Prostate gland (tissue), 2 donors: Measurements from ENCODE around the gene STAG1. TPM values are rescaled to one million over a fixed set of nuclear protein-coding genes. Genes with fewer than 3 reads are reported as not detected.
"Not testable (repeated sequence)": the region's sequence is repeated elsewhere in the genome, so short reads cannot be mapped to it uniquely, and the experiment has no call there.

Source experiments
- DNase-seq: peaks from one replicate; pipeline ENCODE4 v3.0.0-alpha.2; 2019; ENCODE audit warnings: low spot score
- H3K27ac ChIP-seq, 2 donors: fragments of 200-600 bp; sonication (generic); 2 replicates each; pipeline ENCODE4 v1.5.1; 2017 to 2019
- H3K27me3 ChIP-seq: fragments of 200-600 bp; sonication (generic); replicated peaks from 2 replicates; pipeline ENCODE4 v1.5.1; 2019; ENCODE audit not compliant: insufficient read depth
- H3K36me3 ChIP-seq, 2 donors: fragments of 200-600 bp; sonication (generic); 1 replicate in 1 of 2; 2 replicates in 1 of 2; pipeline versions ENCODE4 v1.5.1 to v1.8.1; 2017 to 2019
- H3K4me1 ChIP-seq: fragments of 200-600 bp; sonication (generic); replicated peaks from 2 replicates; pipeline ENCODE4 v1.5.1; 2019
- H3K4me3 ChIP-seq, 2 donors: fragments of 200-600 bp; sonication (generic); 2 replicates each; pipeline ENCODE4 v1.5.1; 2017 to 2019
- H3K9me3 ChIP-seq: fragments of 200-600 bp; sonication (generic); 2 replicates; pipeline ENCODE4 v1.5.1; 2017
- POLR2A ChIP-seq: fragments of 450-650 bp; IDR thresholded peaks from one replicate; pipeline ENCODE4 v1.6.1; 2016; ENCODE audit warnings: antibody characterized with exemption, mild to moderate bottlenecking
- POLR2AphosphoS5 ChIP-seq: sonication (generic); formaldehyde crosslinking; IDR thresholded peaks from one replicate; pipeline ENCODE4 v1.6.1; 2017; ENCODE audit warnings: antibody characterized with exemption
- WGBS: methylation state at CpG from one replicate; pipeline ENCODE4 v1.1.5; 2018; 5-methylcytosine and 5-hydroxymethylcytosine counted together
- intact Hi-C: fragments of 100-400 bp; cut with DNase I; formaldehyde crosslinking; loops from one replicate; pipeline ENCODE4 v1.14.2; 2022
- total RNA-seq, 2 donors: library from RNA; depleted of rRNA; stranded (reverse); fragments of >200 nt; gene quantifications; one replicate each; pipeline ENCODE4 v1.1.0, GENCODE V29; 2016
- TF ChIP-seq, protein P1 (sequence below), 4 experiments: fragments of 200-600 bp in 2 of 4; fragments of 450-650 bp in 2 of 4; sonication (generic) in 2 of 4; IDR thresholded peaks; 1 replicate in 3 of 4; 2 replicates in 1 of 4; pipeline ENCODE4 v1.5.1; 2016 to 2019; ENCODE audit warnings: antibody characterized with exemption in 4 of 4, mild to moderate bottlenecking in 2 of 4, moderate library complexity in 2 of 4

The STAG1 gene
- total RNA-seq, 2 donors from 2014 or later = 21.9 to 34.1 TPM

DNA sequence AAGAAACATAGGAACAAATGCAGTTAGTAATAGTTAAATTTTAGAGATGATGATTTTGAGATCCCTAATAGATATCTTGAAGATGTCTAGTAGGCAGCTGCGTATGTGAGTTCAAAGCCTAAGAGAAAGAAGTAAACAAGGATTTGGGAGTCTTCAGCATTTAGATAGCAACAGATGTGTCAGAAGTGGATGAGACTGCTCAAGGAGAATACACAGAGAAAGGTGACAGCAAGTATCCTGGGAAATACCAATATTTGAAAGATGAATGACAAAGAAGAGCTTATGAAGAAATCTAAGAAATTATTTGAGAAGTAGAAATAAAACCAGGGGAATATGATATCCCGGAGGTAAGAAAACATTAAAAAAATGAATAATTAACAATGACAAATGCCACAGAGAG lies 371.1 kb downstream of the STAG1 start:
- no peaks in the 10 kb centered on the region for H3K36me3 ChIP-seq
- H3K9me3 ChIP-seq = no peaks in the 10 kb centered on the region
- DNase-seq = no peak
- no peaks in the 10 kb centered on the region for H3K27me3 ChIP-seq
- no peak overlapping the region for H3K27ac ChIP-seq
- intact Hi-C loops = no loop called here
- H3K4me1 ChIP-seq = no peaks in the 10 kb centered on the region
- H3K4me3 ChIP-seq = no peak overlapping the region
- TF ChIP-seq, protein P1, sequence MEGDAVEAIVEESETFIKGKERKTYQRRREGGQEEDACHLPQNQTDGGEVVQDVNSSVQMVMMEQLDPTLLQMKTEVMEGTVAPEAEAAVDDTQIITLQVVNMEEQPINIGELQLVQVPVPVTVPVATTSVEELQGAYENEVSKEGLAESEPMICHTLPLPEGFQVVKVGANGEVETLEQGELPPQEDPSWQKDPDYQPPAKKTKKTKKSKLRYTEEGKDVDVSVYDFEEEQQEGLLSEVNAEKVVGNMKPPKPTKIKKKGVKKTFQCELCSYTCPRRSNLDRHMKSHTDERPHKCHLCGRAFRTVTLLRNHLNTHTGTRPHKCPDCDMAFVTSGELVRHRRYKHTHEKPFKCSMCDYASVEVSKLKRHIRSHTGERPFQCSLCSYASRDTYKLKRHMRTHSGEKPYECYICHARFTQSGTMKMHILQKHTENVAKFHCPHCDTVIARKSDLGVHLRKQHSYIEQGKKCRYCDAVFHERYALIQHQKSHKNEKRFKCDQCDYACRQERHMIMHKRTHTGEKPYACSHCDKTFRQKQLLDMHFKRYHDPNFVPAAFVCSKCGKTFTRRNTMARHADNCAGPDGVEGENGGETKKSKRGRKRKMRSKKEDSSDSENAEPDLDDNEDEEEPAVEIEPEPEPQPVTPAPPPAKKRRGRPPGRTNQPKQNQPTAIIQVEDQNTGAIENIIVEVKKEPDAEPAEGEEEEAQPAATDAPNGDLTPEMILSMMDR (IDR thresholded peaks at IDR 0.05) = no peak
- TF ChIP-seq POLR2A = no peak
- TF ChIP-seq POLR2AphosphoS5 = no peak
- 92% methylated on average over 2 of the region's 2 CpGs for WGBS

DNA sequence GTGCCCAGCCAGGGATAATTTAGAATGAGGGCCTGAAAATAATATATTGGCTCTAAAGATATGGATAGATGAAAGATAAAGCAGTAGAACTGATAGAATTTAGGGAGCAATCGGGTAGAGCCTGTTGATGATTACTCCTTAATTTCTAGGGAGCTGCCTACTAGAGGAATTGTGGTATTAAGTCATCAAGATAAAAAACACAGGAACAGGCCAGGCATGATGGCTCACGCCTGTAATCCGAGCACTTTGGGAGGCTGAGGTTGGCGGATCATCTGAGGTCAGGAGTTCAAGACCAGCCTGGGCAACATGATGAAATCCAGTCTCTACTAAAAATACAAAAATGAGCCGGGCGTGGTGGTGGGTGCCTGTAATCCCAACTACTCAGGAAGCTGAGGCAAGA lies 371.6 kb downstream of the STAG1 start:
- Histone ChIP-seq H3K27ac (no peak overlapping the region), H3K36me3 (no peaks in the 10 kb centered on the region), H3K9me3 (no peaks in the 10 kb centered on the region), H3K4me1 (no peaks in the 10 kb centered on the region), H3K27me3 (no peaks in the 10 kb centered on the region), H3K4me3 (no peak overlapping the region)
- no peak for DNase-seq
- 86% methylated on average over 6 of the region's 6 CpGs for WGBS
- TF ChIP-seq, protein P1 (IDR thresholded peaks at IDR 0.05) = no peak
- no peak for TF ChIP-seq POLR2A
- TF ChIP-seq POLR2AphosphoS5 = no peak
- intact Hi-C loops = no loop called here

DNA sequence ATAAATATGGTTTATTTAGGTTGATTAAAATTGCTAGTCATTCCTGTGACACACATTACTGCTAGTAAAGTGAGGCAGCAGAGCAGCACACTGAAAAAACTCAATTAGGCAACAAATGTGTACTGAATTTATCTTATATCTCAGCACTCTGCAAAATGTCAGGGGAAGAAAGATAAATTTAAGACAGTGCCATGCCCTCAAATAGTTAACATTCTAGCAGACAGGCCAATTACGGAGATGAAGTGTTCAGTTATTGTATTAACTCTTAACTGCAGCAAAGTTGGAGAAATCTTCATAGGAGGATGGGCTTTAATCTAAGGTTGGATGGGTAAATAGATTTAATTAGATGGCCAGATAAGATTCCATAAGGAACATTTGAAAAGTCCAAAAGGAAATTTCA lies 374.2 kb downstream of the STAG1 start:
- TF ChIP-seq, protein P1 (IDR thresholded peaks at IDR 0.05) = no peak
- no peak for TF ChIP-seq POLR2A
- no peak for TF ChIP-seq POLR2AphosphoS5
- no peaks in the 10 kb centered on the region for H3K9me3 ChIP-seq
- H3K27me3 ChIP-seq = no peaks in the 10 kb centered on the region
- DNase-seq = no peak
- H3K4me3 ChIP-seq = no peak overlapping the region
- WGBS = 49% methylated on average over 1 of the region's 1 CpG
- H3K27ac ChIP-seq = no peak overlapping the region
- H3K4me1 ChIP-seq = no peaks in the 10 kb centered on the region
- H3K36me3 ChIP-seq = no peaks in the 10 kb centered on the region
- intact Hi-C loops = no loop called here

DNA sequence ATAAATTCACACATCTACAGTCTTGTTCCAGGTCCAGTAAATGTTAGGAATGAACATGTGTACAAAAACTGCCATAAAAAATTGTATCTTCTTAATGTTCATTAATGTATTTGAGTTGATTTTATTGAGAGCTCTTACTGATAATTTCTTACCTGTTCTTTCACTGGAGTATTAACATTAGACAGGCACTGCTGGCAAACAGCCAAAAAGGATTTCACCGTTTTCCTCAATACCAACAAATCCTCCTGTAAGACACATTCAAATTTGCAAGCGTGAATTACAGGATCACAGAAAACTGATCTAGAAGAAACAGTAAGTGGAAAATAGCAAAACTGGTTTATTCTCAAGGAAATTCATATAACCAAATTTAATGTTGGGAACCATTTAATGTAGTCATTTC lies 374.7 kb downstream of the STAG1 start:
- no peaks in the 10 kb centered on the region for H3K4me1 ChIP-seq
- 47% methylated on average over 2 of the region's 2 CpGs for WGBS
- H3K27ac ChIP-seq = no peak overlapping the region
- H3K9me3 ChIP-seq = no peaks in the 10 kb centered on the region
- no peaks in the 10 kb centered on the region for H3K27me3 ChIP-seq
- no peak overlapping the region for H3K4me3 ChIP-seq
- no peaks in the 10 kb centered on the region for H3K36me3 ChIP-seq
- TF ChIP-seq POLR2AphosphoS5 = no peak
- TF ChIP-seq, protein P1 (IDR thresholded peaks at IDR 0.05) = no peak
- TF ChIP-seq POLR2A = no peak
- DNase-seq = no peak
- intact Hi-C loops = no loop called here

DNA sequence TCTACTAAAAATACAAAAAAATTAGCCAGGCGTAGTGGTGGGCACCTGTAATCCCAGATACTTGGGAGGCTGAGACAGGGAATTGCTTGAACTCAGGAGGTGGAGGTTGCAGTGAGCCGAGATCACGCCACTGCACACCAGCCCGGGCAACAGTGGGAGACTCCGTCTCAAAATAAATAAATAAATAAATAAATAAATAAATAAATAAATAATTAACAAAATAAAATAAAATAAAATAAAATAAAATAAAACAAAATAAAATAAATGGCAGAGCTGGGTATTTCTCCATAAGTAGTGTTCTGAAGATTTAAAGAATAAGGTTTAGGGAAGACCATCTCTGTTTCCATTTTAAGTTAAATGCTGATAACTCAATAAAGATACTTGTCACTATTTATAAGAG lies 376.4 kb downstream of the STAG1 start:
- H3K27ac ChIP-seq, H3K4me1 ChIP-seq, intact Hi-C loops, H3K9me3 ChIP-seq, DNase-seq, H3K4me3 ChIP-seq, H3K36me3 ChIP-seq, H3K27me3 ChIP-seq: not testable (repeated sequence)
- 100% methylated on average over 5 of the region's 5 CpGs for WGBS
